Lung (tissue), 12 donors: ENCODE data around the gene TP63. TPM values are rescaled to one million over a fixed set of nuclear protein-coding genes. Genes with fewer than 3 reads are reported as not detected.

Source experiments
- ATAC-seq: fragments of 200-7000 bp; cut with Tn5 transposase; one replicate; pipeline ENCODE4 v1.9.1; 2020; ENCODE audit warnings: moderate number of reproducible peaks; ENCODE audit not compliant: insufficient read depth, low FRiP score
- DNase-seq, 3 donors: peaks; one replicate each; pipeline ENCODE4 v3.0.0-alpha.2; 2013 to 2017
- H3K27ac ChIP-seq, 2 donors: one replicate each; pipeline ENCODE4 v1.5.1; 2013; ENCODE audit warnings: mild to moderate bottlenecking in 2 of 2, moderate library complexity in 2 of 2, control low read depth in 1 of 2, inconsistent platforms in 1 of 2, low read depth in 1 of 2, low read length in 1 of 2
- H3K27me3 ChIP-seq, 3 donors: one replicate each; pipeline ENCODE4 v1.5.1; 2013; ENCODE audit warnings: low read length in 2 of 3; ENCODE audit not compliant: control insufficient read depth in 3 of 3, insufficient read depth in 3 of 3
- H3K36me3 ChIP-seq, 4 donors: one replicate each; pipeline ENCODE4 v1.5.1; 2013; ENCODE audit warnings: low read length in 4 of 4, mild to moderate bottlenecking in 1 of 4, moderate library complexity in 1 of 4; ENCODE audit not compliant: control insufficient read depth in 4 of 4, insufficient read depth in 4 of 4
- H3K4me1 ChIP-seq, 5 donors: one replicate each; pipeline ENCODE4 v1.5.1; 2013; ENCODE audit warnings: low read length in 5 of 5, mild to moderate bottlenecking in 2 of 5, moderate library complexity in 1 of 5; ENCODE audit not compliant: control insufficient read depth in 5 of 5, insufficient read depth in 5 of 5
- H3K4me3 ChIP-seq: one replicate; pipeline ENCODE4 v1.5.1; 2013; ENCODE audit warnings: mild to moderate bottlenecking, control low read depth, moderate library complexity
- H3K9ac ChIP-seq, 2 donors: one replicate each; pipeline ENCODE4 v1.5.1; 2013; ENCODE audit warnings: low read length in 2 of 2, control low read depth in 1 of 2; ENCODE audit not compliant: insufficient read depth in 1 of 2
- H3K9me3 ChIP-seq, 4 donors: one replicate each; pipeline ENCODE4 v1.5.1; 2013; ENCODE audit warnings: low read length in 3 of 4, mild to moderate bottlenecking in 1 of 4, moderate library complexity in 1 of 4; ENCODE audit not compliant: control insufficient read depth in 4 of 4, insufficient read depth in 3 of 4
- CTCF ChIP-seq: IDR thresholded peaks from 2 replicates; pipeline ENCODE4 v1.5.1; 2012; ENCODE audit warnings: mild to moderate bottlenecking; ENCODE audit errors: control extremely low read depth, extremely low read depth
- WGBS, 2 donors: extraction: QIAGEN DNeasy Blood & Tissue Kit; methylation state at CpG; one replicate each; pipeline ENCODE4 v1.1.7; 2013; 5-methylcytosine and 5-hydroxymethylcytosine counted together
- polyA plus RNA-seq, 2 donors: library from polyadenylated mRNA; stranded (reverse); fragments of 200-250 nt; gene quantifications; one replicate each; pipeline ENCODE4 v1.2.1, GENCODE V29; 2013
- total RNA-seq, 2 donors: library from RNA; depleted of rRNA in 1 of 2; stranded (reverse); fragments of >200 nt in 1 of 2; gene quantifications; one replicate each; pipeline ENCODE4 v1.2.1, GENCODE V29; 2014 to 2021
- donor health status: control.
- donor health status: control.
- donor health status: Bipolar disorder and iron deficiency.
- donor health status: healthy.
- donor health status: DM: yes; HTN: yes; CAD: no.

The TP63 gene
- total and polyA plus RNA-seq, 4 donors = 1.1 to 12.3 (median 2.7) TPM

- DNase-seq (no peak), ATAC-seq (no peak)
- WGBS, 2 donors = 84 to 88% methylated on average over 8 of the region's 8 CpGs
- no peak overlapping the region for H3K27ac ChIP-seq
- TF ChIP-seq CTCF = no peak
- no peaks in the 10 kb centered on the region for H3K4me1 ChIP-seq
- peaks cover 0 to 2% (median 0%) of the 10 kb centered on the region in 4 donors for H3K9me3 ChIP-seq
- H3K9ac ChIP-seq = no peak overlapping the region
- H3K4me3 ChIP-seq = no peak overlapping the region
- H3K36me3 ChIP-seq = no peaks in the 10 kb centered on the region
- H3K27me3 ChIP-seq = no peaks in the 10 kb centered on the region
These were observed 15.8 kb downstream of the TP63 start for GRCh38 chr3:189646853-189647542.

GRCh38 chr3:189652042-189652441, 20.9 kb downstream of the TP63 start:
- Histone ChIP-seq H3K27ac (no peak overlapping the region), H3K36me3 (no peaks in the 10 kb centered on the region), H3K4me1 (no peaks in the 10 kb centered on the region), H3K9ac (no peak overlapping the region), H3K27me3 (no peaks in the 10 kb centered on the region), H3K9me3 (peaks cover 0 to 3% (median 2%) of the 10 kb centered on the region in 4 donors), H3K4me3 (no peak overlapping the region)
- ATAC-seq (no peak), DNase-seq (no peak)
- TF ChIP-seq CTCF = no peak
- WGBS, 2 donors = 76 to 78% methylated on average over 1 of the region's 1 CpG

GRCh38 chr3:189655617-189656016, 24.4 kb downstream of the TP63 start:
- DNase-seq = no peak
- H3K27me3 ChIP-seq = no peaks in the 10 kb centered on the region
- no peak overlapping the region for H3K4me3 ChIP-seq
- H3K9ac ChIP-seq = no peak overlapping the region
- no peak for ATAC-seq
- no peaks in the 10 kb centered on the region for H3K4me1 ChIP-seq
- H3K36me3 ChIP-seq = no peaks in the 10 kb centered on the region
- no peak overlapping the region for H3K27ac ChIP-seq
- TF ChIP-seq CTCF = no peak
- H3K9me3 ChIP-seq = peaks cover 0 to 6% (median 2%) of the 10 kb centered on the region in 4 donors

GRCh38 chr3:189659571-189659970, 28.4 kb downstream of the TP63 start:
- WGBS, 2 donors = 59 to 68% methylated on average over 1 of the region's 1 CpG
- peaks cover 0 to 6% (median 0%) of the 10 kb centered on the region in 4 donors for H3K9me3 ChIP-seq
- H3K9ac ChIP-seq = no peak overlapping the region
- no peak overlapping the region for H3K4me3 ChIP-seq
- H3K4me1 ChIP-seq = no peaks in the 10 kb centered on the region
- no peak for TF ChIP-seq CTCF
- H3K36me3 ChIP-seq = no peaks in the 10 kb centered on the region
- H3K27ac ChIP-seq = no peak overlapping the region
- ATAC-seq (no peak), DNase-seq (no peak)
- no peaks in the 10 kb centered on the region for H3K27me3 ChIP-seq
